ENCODE measurements around the gene CHAF1A. TPM values are rescaled to one million over a fixed set of nuclear protein-coding genes. Genes with fewer than 3 reads are reported as not detected.

Gene CHAF1A
- total RNA-seq, 1 experiment from 2014 or later = 161 TPM

DNA sequence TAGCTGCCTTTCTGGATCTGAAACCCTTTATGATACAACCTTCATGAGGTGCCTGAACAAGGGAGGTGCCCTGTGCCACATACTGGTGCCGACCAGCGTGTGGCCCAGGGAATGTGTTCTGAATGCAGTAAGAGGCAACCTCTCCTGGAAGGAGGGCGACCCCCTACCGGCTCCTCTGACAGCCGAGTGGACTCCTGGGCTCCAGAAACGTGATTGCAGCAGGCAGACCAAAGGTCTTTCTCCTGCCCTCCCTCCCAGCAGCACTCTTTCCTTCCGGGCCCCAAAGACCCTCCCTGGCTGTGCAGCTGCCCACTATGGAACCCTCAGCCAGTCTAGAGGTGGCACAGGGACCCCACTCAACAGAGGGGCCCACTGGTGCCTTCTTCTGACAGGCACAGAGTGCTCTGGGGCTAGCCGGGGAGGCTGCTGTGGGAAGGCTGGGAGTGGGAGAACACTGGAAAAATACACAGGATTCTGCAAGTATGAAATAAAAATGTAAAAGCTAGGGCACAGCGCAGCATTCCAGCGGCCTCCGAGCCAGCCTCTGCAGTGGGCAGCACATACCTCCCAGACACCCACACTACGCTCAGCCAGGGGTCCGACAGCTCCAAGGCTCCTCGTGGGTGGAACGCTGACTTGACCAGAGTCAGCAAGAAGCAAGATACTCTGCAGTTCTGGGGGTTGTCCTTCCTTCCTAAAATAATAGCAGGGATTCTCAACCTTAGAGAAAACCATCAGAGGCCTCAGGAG is 17.0 kb upstream of the CHAF1A start:
- peaks cover 3% of the 10 kb centered on the region for H3K36me3 Mint-ChIP-seq
- ChIA-PET CTCF (interaction anchor here (0.6 to 2.1 kb wide), 5 partner anchors 22 to 118 kb away, joined by 3 to 5 read pairs (median 4); no protein-coding TSS in a partner anchor), POLR2A (interaction anchor here (0.5 kb wide), 1 partner anchor 117 kb away, joined by 3 read pairs; no protein-coding TSS in a partner anchor)
- TF ChIP-seq, protein P1, sequence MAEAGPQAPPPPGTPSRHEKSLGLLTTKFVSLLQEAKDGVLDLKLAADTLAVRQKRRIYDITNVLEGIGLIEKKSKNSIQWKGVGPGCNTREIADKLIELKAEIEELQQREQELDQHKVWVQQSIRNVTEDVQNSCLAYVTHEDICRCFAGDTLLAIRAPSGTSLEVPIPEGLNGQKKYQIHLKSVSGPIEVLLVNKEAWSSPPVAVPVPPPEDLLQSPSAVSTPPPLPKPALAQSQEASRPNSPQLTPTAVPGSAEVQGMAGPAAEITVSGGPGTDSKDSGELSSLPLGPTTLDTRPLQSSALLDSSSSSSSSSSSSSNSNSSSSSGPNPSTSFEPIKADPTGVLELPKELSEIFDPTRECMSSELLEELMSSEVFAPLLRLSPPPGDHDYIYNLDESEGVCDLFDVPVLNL (CRISPR knock-in tag; IDR thresholded peaks at IDR 0.05; ENCODE audit: borderline replicate concordance, low read depth) = no peak
- TF ChIP-seq SMAD4 (CRISPR knock-in tag; IDR thresholded peaks at IDR 0.05) = no peak
- TF ChIP-seq HMGA2 (CRISPR knock-in tag; IDR thresholded peaks at IDR 0.05) = no peak
- TF ChIP-seq NFYB (CRISPR knock-in tag; conservative IDR thresholded peaks at IDR 0.05; ENCODE audit: low read depth) = no peak
- TF ChIP-seq, protein P2, sequence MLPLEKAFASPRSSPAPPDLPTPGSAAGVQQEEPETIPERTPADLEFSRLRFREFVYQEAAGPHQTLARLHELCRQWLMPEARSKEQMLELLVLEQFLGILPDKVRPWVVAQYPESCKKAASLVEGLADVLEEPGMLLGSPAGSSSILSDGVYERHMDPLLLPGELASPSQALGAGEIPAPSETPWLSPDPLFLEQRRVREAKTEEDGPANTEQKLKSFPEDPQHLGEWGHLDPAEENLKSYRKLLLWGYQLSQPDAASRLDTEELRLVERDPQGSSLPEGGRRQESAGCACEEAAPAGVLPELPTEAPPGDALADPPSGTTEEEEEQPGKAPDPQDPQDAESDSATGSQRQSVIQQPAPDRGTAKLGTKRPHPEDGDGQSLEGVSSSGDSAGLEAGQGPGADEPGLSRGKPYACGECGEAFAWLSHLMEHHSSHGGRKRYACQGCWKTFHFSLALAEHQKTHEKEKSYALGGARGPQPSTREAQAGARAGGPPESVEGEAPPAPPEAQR (CRISPR knock-in tag; IDR thresholded peaks at IDR 0.05) = no peak
- TF ChIP-seq, protein P3, sequence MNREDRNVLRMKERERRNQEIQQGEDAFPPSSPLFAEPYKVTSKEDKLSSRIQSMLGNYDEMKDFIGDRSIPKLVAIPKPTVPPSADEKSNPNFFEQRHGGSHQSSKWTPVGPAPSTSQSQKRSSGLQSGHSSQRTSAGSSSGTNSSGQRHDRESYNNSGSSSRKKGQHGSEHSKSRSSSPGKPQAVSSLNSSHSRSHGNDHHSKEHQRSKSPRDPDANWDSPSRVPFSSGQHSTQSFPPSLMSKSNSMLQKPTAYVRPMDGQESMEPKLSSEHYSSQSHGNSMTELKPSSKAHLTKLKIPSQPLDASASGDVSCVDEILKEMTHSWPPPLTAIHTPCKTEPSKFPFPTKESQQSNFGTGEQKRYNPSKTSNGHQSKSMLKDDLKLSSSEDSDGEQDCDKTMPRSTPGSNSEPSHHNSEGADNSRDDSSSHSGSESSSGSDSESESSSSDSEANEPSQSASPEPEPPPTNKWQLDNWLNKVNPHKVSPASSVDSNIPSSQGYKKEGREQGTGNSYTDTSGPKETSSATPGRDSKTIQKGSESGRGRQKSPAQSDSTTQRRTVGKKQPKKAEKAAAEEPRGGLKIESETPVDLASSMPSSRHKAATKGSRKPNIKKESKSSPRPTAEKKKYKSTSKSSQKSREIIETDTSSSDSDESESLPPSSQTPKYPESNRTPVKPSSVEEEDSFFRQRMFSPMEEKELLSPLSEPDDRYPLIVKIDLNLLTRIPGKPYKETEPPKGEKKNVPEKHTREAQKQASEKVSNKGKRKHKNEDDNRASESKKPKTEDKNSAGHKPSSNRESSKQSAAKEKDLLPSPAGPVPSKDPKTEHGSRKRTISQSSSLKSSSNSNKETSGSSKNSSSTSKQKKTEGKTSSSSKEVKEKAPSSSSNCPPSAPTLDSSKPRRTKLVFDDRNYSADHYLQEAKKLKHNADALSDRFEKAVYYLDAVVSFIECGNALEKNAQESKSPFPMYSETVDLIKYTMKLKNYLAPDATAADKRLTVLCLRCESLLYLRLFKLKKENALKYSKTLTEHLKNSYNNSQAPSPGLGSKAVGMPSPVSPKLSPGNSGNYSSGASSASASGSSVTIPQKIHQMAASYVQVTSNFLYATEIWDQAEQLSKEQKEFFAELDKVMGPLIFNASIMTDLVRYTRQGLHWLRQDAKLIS (CRISPR knock-in tag; IDR thresholded peaks at IDR 0.05; ENCODE audit: borderline replicate concordance) = no peak
- no peak for TF ChIP-seq JAZF1 (CRISPR knock-in tag; IDR thresholded peaks at IDR 0.05)
- no peak for TF ChIP-seq TEAD4 (CRISPR knock-in tag; IDR thresholded peaks at IDR 0.05)
- TF ChIP-seq RELA (CRISPR knock-in tag; IDR thresholded peaks at IDR 0.05; ENCODE audit: borderline replicate concordance) = no peak
- TF ChIP-seq SOX15 (CRISPR knock-in tag; IDR thresholded peaks at IDR 0.05) = no peak
- TF ChIP-seq ATF1 (CRISPR knock-in tag; IDR thresholded peaks at IDR 0.05) = no peak
- no peak for TF ChIP-seq IRF2 (CRISPR knock-in tag; IDR thresholded peaks at IDR 0.05; ENCODE audit: borderline replicate concordance, low read depth)
- TF ChIP-seq, protein P4, sequence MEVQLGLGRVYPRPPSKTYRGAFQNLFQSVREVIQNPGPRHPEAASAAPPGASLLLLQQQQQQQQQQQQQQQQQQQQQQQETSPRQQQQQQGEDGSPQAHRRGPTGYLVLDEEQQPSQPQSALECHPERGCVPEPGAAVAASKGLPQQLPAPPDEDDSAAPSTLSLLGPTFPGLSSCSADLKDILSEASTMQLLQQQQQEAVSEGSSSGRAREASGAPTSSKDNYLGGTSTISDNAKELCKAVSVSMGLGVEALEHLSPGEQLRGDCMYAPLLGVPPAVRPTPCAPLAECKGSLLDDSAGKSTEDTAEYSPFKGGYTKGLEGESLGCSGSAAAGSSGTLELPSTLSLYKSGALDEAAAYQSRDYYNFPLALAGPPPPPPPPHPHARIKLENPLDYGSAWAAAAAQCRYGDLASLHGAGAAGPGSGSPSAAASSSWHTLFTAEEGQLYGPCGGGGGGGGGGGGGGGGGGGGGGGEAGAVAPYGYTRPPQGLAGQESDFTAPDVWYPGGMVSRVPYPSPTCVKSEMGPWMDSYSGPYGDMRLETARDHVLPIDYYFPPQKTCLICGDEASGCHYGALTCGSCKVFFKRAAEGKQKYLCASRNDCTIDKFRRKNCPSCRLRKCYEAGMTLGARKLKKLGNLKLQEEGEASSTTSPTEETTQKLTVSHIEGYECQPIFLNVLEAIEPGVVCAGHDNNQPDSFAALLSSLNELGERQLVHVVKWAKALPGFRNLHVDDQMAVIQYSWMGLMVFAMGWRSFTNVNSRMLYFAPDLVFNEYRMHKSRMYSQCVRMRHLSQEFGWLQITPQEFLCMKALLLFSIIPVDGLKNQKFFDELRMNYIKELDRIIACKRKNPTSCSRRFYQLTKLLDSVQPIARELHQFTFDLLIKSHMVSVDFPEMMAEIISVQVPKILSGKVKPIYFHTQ (CRISPR knock-in tag; IDR thresholded peaks at IDR 0.05) = no peak
- TF ChIP-seq, protein P5, sequence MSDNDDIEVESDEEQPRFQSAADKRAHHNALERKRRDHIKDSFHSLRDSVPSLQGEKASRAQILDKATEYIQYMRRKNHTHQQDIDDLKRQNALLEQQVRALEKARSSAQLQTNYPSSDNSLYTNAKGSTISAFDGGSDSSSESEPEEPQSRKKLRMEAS (CRISPR knock-in tag; IDR thresholded peaks at IDR 0.05) = no peak
- ATAC-seq = no peak
- no peaks in the 10 kb centered on the region; the same call in 1 of the 2 replicates for H3K27me3 Mint-ChIP-seq (ENCODE audit: low read depth)
- no peak overlapping the region for H3K27ac Mint-ChIP-seq
- DNase-seq (ENCODE audit: low spot score) = no peak
- no peak overlapping the region for H3K4me3 Mint-ChIP-seq
- no peaks in the 10 kb centered on the region for H3K9me3 Mint-ChIP-seq
- H3K4me1 Mint-ChIP-seq = peaks cover 25% of the 10 kb centered on the region
